ENCODE measurements around the gene DUOX1. TPM values are rescaled to one million over a fixed set of nuclear protein-coding genes. Genes with fewer than 3 reads are reported as not detected.

Gene DUOX1
- polyA plus RNA-seq, 1 of the 3 experiments (the other 2 are of a cell fraction), result not detected

- ChIA-PET POLR2A (interaction anchor here (0.6 to 6.4 kb wide), 6 partner anchors 10 to 707 kb away, joined by 3 to 97 read pairs (median 12); no protein-coding TSS in a partner anchor), CTCF (interaction anchor here (0.7 to 5.3 kb wide), 9 partner anchors 13 to 273 kb away, joined by 3 to 41 read pairs (median 9); no protein-coding TSS in a partner anchor)
- H3K9me3 ChIP-seq, result no peaks in the 10 kb centered on the region
- H3K4me2 ChIP-seq, result peak overlapping the region; percentile 81; the same call in 1 of the 2 replicates
- no peak overlapping the region for H2AFZ ChIP-seq (ENCODE audit: low read depth)
- WGBS (ENCODE audit: low lambda C conversion rate), result 83% methylated on average over 3 of the region's 3 CpGs
- peaks cover 18 to 61% of the 10 kb centered on the region in 2 experiments; a peak in 3 of 4 replicates for H3K4me1 ChIP-seq (ENCODE audit: control insufficient read depth in 1 of 2, insufficient read depth in 2 of 2, low read depth in 1 of 2, low read length in 1 of 2)
- H3K9ac ChIP-seq, result no peak overlapping the region
- H3F3A ChIP-seq (replicated peaks; ENCODE audit: insufficient read depth), result peaks cover 7% of the 10 kb centered on the region
- TF ChIP-seq SMC3 (IDR thresholded peaks at IDR 0.05; ENCODE audit: low read depth, low read length) (no peak), NRF1 (IDR thresholded peaks at IDR 0.05; ENCODE audit: low read depth, low read length) (no peak), SIN3A (IDR thresholded peaks at IDR 0.05; ENCODE audit: borderline replicate concordance, low read depth, low read length) (no peak), MAX (IDR thresholded peaks at IDR 0.05; ENCODE audit: low read depth) (no peak), RXRA (IDR thresholded peaks at IDR 0.05; ENCODE audit: borderline replicate concordance, low read depth) (no peak), USF1 (IDR thresholded peaks at IDR 0.05; ENCODE audit: borderline replicate concordance, low read depth) (no peak), GABPA (IDR thresholded peaks at IDR 0.05; ENCODE audit: low read depth) (no peak), RCOR1 (IDR thresholded peaks at IDR 0.05; ENCODE audit: low read length) (no peak), TEAD4 (IDR thresholded peaks at IDR 0.05; ENCODE audit: borderline replicate concordance, insufficient read depth) (no peak), YY1 (IDR thresholded peaks at IDR 0.05; ENCODE audit: low read depth) (no peak), JUND (IDR thresholded peaks at IDR 0.05) (no peak), NFIC (IDR thresholded peaks at IDR 0.05; ENCODE audit: borderline replicate concordance) (no peak)
- TF ChIP-seq, protein P1, sequence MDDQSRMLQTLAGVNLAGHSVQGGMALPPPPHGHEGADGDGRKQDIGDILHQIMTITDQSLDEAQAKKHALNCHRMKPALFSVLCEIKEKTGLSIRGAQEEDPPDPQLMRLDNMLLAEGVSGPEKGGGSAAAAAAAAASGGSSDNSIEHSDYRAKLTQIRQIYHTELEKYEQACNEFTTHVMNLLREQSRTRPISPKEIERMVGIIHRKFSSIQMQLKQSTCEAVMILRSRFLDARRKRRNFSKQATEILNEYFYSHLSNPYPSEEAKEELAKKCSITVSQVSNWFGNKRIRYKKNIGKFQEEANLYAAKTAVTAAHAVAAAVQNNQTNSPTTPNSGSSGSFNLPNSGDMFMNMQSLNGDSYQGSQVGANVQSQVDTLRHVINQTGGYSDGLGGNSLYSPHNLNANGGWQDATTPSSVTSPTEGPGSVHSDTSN (IDR thresholded peaks at IDR 0.05), result no peak
- TF ChIP-seq, protein P2, sequence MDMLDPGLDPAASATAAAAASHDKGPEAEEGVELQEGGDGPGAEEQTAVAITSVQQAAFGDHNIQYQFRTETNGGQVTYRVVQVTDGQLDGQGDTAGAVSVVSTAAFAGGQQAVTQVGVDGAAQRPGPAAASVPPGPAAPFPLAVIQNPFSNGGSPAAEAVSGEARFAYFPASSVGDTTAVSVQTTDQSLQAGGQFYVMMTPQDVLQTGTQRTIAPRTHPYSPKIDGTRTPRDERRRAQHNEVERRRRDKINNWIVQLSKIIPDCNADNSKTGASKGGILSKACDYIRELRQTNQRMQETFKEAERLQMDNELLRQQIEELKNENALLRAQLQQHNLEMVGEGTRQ (IDR thresholded peaks at IDR 0.05; ENCODE audit: borderline replicate concordance, low read depth, low read length), result no peak
- peak overlapping the region in 1 of 2 experiments; percentile 74; a peak in 1 of 4 replicates for H3K4me3 ChIP-seq (ENCODE audit: low read depth in 2 of 2, low read length in 1 of 2)
- no peaks in the 10 kb centered on the region for H3K79me2 ChIP-seq (ENCODE audit: insufficient read depth)
- H3K27ac ChIP-seq (ENCODE audit: low read depth in 2 of 2, low read length in 1 of 2), result peak overlapping the region in 1 of 2 experiments; percentile 87; a peak in 2 of 4 replicates
- H3K36me3 ChIP-seq (replicated peaks in 1 of 2; ENCODE audit: control insufficient read depth in 1 of 2, insufficient read depth in 2 of 2, low read length in 1 of 2), result no peaks in the 10 kb centered on the region
- no peaks in the 10 kb centered on the region for H3K27me3 ChIP-seq (ENCODE audit: insufficient read depth)
- DNase-seq, result peak; percentile 36
- no peaks in the 10 kb centered on the region for H3K9me2 ChIP-seq
- H4K20me1 ChIP-seq (ENCODE audit: insufficient read depth), result no peaks in the 10 kb centered on the region
Observed at GRCh38 chr15:45185069-45185779, 55.4 kb downstream of the DUOX1 start.
